ENCODE data around the gene KLHL25.
"Not testable (repeated sequence)": the region's sequence is repeated elsewhere in the genome, so short reads cannot be mapped to it uniquely, and the experiment has no call there.

DNA sequence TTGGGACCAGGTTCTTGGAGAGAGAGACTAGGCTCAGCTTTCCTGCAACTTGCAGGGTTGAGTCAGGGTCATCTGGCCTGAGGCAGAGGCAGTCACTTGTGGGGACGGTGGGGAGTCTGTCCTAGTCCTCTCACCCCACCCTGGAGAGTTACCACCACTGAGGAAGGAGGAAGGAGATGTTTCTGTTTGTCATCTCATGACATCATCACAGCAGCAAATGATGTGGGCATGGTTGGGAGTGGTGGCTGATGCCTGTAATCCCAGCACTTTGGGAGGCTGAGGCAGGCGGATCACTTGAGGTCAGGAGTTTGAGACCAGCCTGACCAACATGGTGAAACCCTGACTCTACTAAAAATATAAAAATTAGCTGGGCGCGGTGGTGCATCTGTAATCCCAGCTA, 35.0 kb upstream of the KLHL25 start:
- not testable (repeated sequence) for TF ChIP-seq POLR2A, EP300, POLR2AphosphoS5 (IDR thresholded peaks at IDR 0.05)
- TF ChIP-seq, protein P1, sequence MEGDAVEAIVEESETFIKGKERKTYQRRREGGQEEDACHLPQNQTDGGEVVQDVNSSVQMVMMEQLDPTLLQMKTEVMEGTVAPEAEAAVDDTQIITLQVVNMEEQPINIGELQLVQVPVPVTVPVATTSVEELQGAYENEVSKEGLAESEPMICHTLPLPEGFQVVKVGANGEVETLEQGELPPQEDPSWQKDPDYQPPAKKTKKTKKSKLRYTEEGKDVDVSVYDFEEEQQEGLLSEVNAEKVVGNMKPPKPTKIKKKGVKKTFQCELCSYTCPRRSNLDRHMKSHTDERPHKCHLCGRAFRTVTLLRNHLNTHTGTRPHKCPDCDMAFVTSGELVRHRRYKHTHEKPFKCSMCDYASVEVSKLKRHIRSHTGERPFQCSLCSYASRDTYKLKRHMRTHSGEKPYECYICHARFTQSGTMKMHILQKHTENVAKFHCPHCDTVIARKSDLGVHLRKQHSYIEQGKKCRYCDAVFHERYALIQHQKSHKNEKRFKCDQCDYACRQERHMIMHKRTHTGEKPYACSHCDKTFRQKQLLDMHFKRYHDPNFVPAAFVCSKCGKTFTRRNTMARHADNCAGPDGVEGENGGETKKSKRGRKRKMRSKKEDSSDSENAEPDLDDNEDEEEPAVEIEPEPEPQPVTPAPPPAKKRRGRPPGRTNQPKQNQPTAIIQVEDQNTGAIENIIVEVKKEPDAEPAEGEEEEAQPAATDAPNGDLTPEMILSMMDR (IDR thresholded peaks at IDR 0.05): not testable (repeated sequence)
